Hepatocyte (in vitro differentiated cells): ENCODE data around the gene CDC25C. TPM values are rescaled to one million over a fixed set of nuclear protein-coding genes. Genes with fewer than 3 reads are reported as not detected.
"Not testable (repeated sequence)": the region's sequence is repeated elsewhere in the genome, so short reads cannot be mapped to it uniquely, and the experiment has no call there.

Experiments used
- DNase-seq: peaks from one replicate; pipeline ENCODE4 v3.0.0-alpha.2; 2016; ENCODE audit warnings: low spot score
- H2AFZ ChIP-seq: fragments of 200-600 bp; sonication (generic); 2 replicates; pipeline ENCODE4 v1.6.0; 2016; ENCODE audit warnings: antibody characterized with exemption, mild to moderate bottlenecking
- H3K27ac ChIP-seq: fragments of 200-600 bp; sonication (generic); 2 replicates; pipeline ENCODE4 v1.5.1; 2016; ENCODE audit warnings: mild to moderate bottlenecking
- H3K27me3 ChIP-seq: fragments of 200-600 bp; sonication (generic); 2 replicates; pipeline ENCODE4 v1.6.1; 2016
- H3K36me3 ChIP-seq: fragments of 200-600 bp; sonication (generic); replicated peaks from 2 replicates; pipeline ENCODE4 v1.5.1; 2016; ENCODE audit warnings: low read depth; ENCODE audit not compliant: insufficient read depth
- H3K4me1 ChIP-seq: fragments of 200-600 bp; sonication (generic); 2 replicates; pipeline ENCODE4 v1.5.1; 2016; ENCODE audit warnings: mild to moderate bottlenecking, moderate library complexity; ENCODE audit not compliant: insufficient read depth
- H3K4me2 ChIP-seq: fragments of 200-600 bp; sonication (generic); 2 replicates; pipeline ENCODE4 v1.6.0; 2016
- H3K4me3 ChIP-seq: fragments of 200-600 bp; sonication (generic); 2 replicates; pipeline ENCODE4 v1.5.1; 2016; ENCODE audit warnings: mild to moderate bottlenecking
- H3K79me2 ChIP-seq: fragments of 200-600 bp; sonication (generic); 2 replicates; pipeline ENCODE4 v1.6.0; 2017; ENCODE audit warnings: mild to moderate bottlenecking
- H3K9me2 ChIP-seq: fragments of 200-600 bp; sonication (generic); replicated peaks from 2 replicates; pipeline ENCODE4 v1.6.0; 2017; ENCODE audit warnings: mild to moderate bottlenecking; ENCODE audit not compliant: insufficient read depth
- H3K9me3 ChIP-seq: fragments of 200-600 bp; sonication (generic); 2 replicates; pipeline ENCODE4 v1.5.1; 2016; ENCODE audit warnings: low read depth, mild to moderate bottlenecking
- H4K20me1 ChIP-seq: fragments of 200-600 bp; sonication (generic); 2 replicates; pipeline ENCODE4 v1.6.0; 2016; ENCODE audit warnings: mild to moderate bottlenecking; ENCODE audit not compliant: insufficient read depth, poor library complexity, severe bottlenecking
- CTCF ChIP-seq: fragments of 200-600 bp; sonication (generic); IDR thresholded peaks from 2 replicates; pipeline ENCODE4 v1.5.1; 2016; ENCODE audit warnings: antibody characterized with exemption, mild to moderate bottlenecking; ENCODE audit not compliant: poor library complexity
- EZH2 ChIP-seq: fragments of 200-600 bp; sonication (generic); IDR thresholded peaks from 2 replicates; pipeline ENCODE4 v1.6.1; 2016; ENCODE audit warnings: antibody characterized with exemption, mild to moderate bottlenecking, borderline replicate concordance
- EZH2phosphoT487 ChIP-seq: fragments of 200-600 bp; sonication (generic); IDR thresholded peaks from one replicate; pipeline ENCODE4 v1.6.1; 2018; ENCODE audit warnings: antibody characterized with exemption, mild to moderate bottlenecking, low read depth, moderate library complexity; ENCODE audit not compliant: unreplicated experiment, severe bottlenecking
- WGBS: methylation state at CpG from one replicate; pipeline ENCODE4 v1.1.6; 2016; ENCODE audit warnings: low lambda C conversion rate; ENCODE audit errors: missing lambda C conversion rate; 5-methylcytosine and 5-hydroxymethylcytosine counted together
- polyA plus RNA-seq: library from polyadenylated mRNA; unstranded; fragments of >200 nt; fragmentation: Nextera tagmentation; extraction: Ambion mirVana; gene quantifications from 2 replicates; pipeline ENCODE4 v1.2.1, GENCODE V29; 2016
- total RNA-seq: library from RNA; depleted of rRNA; stranded (reverse); fragments of >200 nt; gene quantifications from 2 replicates; pipeline ENCODE4 v1.2.3, GENCODE V29; 2014

The CDC25C gene
- total and polyA plus RNA-seq, 2 experiments from 2014 or later = 1.6 to 3.7 TPM

DNA sequence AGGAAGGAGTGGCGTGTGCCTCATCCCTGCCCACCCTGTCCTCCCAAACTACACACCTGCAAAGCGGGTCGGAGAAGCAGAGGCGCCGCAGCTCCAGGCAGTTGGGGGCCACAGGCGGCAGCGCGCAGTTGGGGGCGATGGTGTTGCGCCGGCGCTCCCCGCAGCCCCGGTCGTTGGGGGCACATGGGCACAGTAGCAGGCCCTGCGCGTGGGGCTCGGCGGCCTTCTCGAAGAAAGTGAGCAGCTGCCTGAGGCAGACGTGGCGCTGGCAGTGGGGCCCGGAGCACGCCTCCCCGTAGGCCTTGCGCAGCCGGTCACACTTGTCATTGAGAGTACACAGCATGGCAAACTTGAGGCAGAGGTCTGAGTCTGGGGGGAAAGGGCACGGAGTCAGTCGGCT, 74.0 kb downstream of the CDC25C start:
- no peak overlapping the region for H3K4me2 ChIP-seq
- 94% methylated on average over 28 of the region's 29 CpGs for WGBS

DNA sequence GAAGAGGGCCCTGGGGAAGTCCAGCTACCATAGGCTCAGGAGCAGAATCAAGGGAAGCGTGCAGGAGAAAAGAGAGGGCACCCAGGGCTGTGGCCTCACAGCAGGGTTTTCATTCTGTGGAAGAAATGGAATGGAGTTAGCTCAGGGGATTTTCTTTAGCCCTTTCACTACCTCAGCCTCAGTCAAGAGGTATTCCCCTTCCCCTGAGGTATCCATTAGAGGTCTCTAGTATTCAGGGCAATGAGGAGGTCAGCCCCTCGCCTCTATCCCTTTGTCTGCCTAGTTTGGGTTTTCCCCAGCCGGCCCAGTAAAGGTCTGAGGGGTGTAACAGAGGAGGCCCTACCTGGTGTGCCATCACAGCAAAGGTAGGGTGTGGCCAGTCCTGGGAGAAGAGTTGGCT, 78.7 kb downstream of the CDC25C start:
- TF ChIP-seq EZH2 (no peak), CTCF (no peak), EZH2phosphoT487 (no peak)
- Histone ChIP-seq H3K9me2 (no peaks in the 10 kb centered on the region), H4K20me1 (no peaks in the 10 kb centered on the region), H3K4me2 (no peak overlapping the region), H3K4me3 (no peak overlapping the region), H2AFZ (no peak overlapping the region), H3K27ac (no peak overlapping the region), H3K4me1 (no peaks in the 10 kb centered on the region), H3K9me3 (no peaks in the 10 kb centered on the region), H3K27me3 (no peaks in the 10 kb centered on the region), H3K36me3 (no peaks in the 10 kb centered on the region), H3K79me2 (no peaks in the 10 kb centered on the region)
- 77% methylated on average over 3 of the region's 3 CpGs for WGBS
- no peak for DNase-seq

More for the DNA sequence above, 74.0 kb downstream of the CDC25C start:
- no peak overlapping the region for H3K4me3 ChIP-seq
- no peak overlapping the region for H3K27ac ChIP-seq
- no peaks in the 10 kb centered on the region for H3K9me2 ChIP-seq
- H4K20me1 ChIP-seq = no peaks in the 10 kb centered on the region
- H3K27me3 ChIP-seq = no peaks in the 10 kb centered on the region
- no peaks in the 10 kb centered on the region for H3K36me3 ChIP-seq
- H2AFZ ChIP-seq = no peak overlapping the region
- H3K9me3 ChIP-seq = no peaks in the 10 kb centered on the region
- no peaks in the 10 kb centered on the region for H3K79me2 ChIP-seq
- TF ChIP-seq EZH2 (no peak), CTCF (no peak), EZH2phosphoT487 (no peak)
- no peaks in the 10 kb centered on the region for H3K4me1 ChIP-seq
- no peak for DNase-seq

GRCh38 chr5:138247800-138248199, 83.8 kb downstream of the CDC25C start:
- H3K4me1 ChIP-seq, H4K20me1 ChIP-seq, H3K36me3 ChIP-seq, H3K9me3 ChIP-seq, H3K79me2 ChIP-seq, H3K4me3 ChIP-seq, H2AFZ ChIP-seq, H3K4me2 ChIP-seq, H3K9me2 ChIP-seq, DNase-seq, H3K27ac ChIP-seq: not testable (repeated sequence)
- H3K27me3 ChIP-seq = peaks cover 16% of the 10 kb centered on the region
- WGBS = 90% methylated on average over 2 of the region's 2 CpGs

DNA sequence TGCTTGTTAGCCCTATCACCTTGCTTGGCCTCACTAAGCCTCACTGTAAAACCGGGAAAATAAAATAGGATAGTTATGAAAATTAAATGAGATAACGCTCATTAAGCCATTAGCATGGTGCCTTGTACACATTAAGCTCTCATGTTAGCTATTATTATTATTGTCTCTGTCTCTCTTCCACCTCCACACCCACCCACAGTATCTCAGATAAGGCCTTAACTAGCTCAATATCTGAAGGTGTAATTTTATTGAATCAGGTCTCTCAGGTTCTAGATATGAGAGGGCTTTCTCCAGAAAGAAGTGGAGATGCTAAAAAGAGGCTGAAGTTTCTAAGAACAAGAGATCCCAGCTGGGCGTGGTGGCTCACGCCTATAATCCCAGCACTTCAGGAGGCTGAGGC, 84.8 kb downstream of the CDC25C start:
- Histone ChIP-seq H4K20me1 (no peaks in the 10 kb centered on the region), H2AFZ (no peak overlapping the region), H3K9me3 (no peaks in the 10 kb centered on the region), H3K9me2 (no peaks in the 10 kb centered on the region), H3K27me3 (peaks cover 24% of the 10 kb centered on the region), H3K36me3 (no peaks in the 10 kb centered on the region), H3K27ac (no peak overlapping the region), H3K79me2 (no peaks in the 10 kb centered on the region), H3K4me3 (no peak overlapping the region), H3K4me2 (no peak overlapping the region), H3K4me1 (peaks cover 2% of the 10 kb centered on the region)
- WGBS = 84% methylated on average over 4 of the region's 4 CpGs
- DNase-seq = no peak
- TF ChIP-seq EZH2 (no peak), CTCF (no peak), EZH2phosphoT487 (no peak)
